ENCODE measurements around the gene GCSAM. TPM values are rescaled to one million over a fixed set of nuclear protein-coding genes. Genes with fewer than 3 reads are reported as not detected.

Gene GCSAM
- total RNA-seq, 2 experiments from 2014 or later: 14.5 to 14.6 TPM

DNA sequence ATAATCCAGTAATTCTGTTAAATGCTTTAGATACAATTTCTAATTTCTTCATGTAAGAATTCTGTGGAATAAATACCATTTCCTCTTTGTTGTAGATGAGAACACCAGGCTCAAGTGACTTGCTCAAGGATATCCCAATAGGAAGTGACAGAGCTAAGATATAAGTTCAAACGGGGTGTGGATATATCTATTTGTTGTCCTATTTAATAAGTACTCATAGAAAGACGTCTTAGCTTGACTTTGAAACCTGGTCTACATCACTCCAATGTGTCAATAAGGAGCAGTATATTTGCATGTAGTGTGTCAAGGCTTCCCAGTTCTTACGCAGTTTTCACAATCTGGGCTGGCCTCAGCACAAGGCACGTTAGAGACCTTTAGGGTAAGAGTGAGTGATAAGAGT, 4.7 kb upstream of the GCSAM start:
- Mint-ChIP-seq H3K36me3 (ENCODE audit: low read depth) (no peaks in the 10 kb centered on the region), H3K4me1 (ENCODE audit: low read depth) (peaks cover 60% of the 10 kb centered on the region), H3K27me3 (ENCODE audit: low read depth) (no peaks in the 10 kb centered on the region), H3K27ac (no peak overlapping the region), H3K4me3 (no peak overlapping the region), H3K9me3 (no peaks in the 10 kb centered on the region)
- no peak for DNase-seq
- CTCF ChIA-PET: interaction anchor here (0.5 to 4.3 kb wide), 24 partner anchors 12 to 465 kb away, joined by 3 to 31 read pairs (median 4); partner anchors contain the start of gene SLC9C1
- intact Hi-C loops (cut with micrococcal nuclease): loop anchor here (1.0 to 5.0 kb wide), 6 partner anchors 156 to 600 kb away; no protein-coding TSS in a partner anchor

GRCh38 chr3:112136959-112137693, 4.1 kb upstream of the GCSAM start:
- no peaks in the 10 kb centered on the region for H3K9me3 Mint-ChIP-seq
- H3K4me1 Mint-ChIP-seq (ENCODE audit: low read depth): peaks cover 64% of the 10 kb centered on the region
- CTCF ChIA-PET: interaction anchor here (0.6 to 4.3 kb wide), 26 partner anchors 9 to 423 kb away, joined by 3 to 31 read pairs (median 4); partner anchors contain the start of gene SLC9C1

GRCh38 chr3:112136046-112136445, 3.0 kb upstream of the GCSAM start:
- DNase-seq: no peak
- Mint-ChIP-seq H3K4me1 (ENCODE audit: low read depth) (peaks cover 66% of the 10 kb centered on the region), H3K27me3 (ENCODE audit: low read depth) (no peaks in the 10 kb centered on the region), H3K4me3 (no peak overlapping the region), H3K27ac (no peak overlapping the region), H3K9me3 (no peaks in the 10 kb centered on the region), H3K36me3 (ENCODE audit: low read depth) (no peaks in the 10 kb centered on the region)
- intact Hi-C loops (cut with micrococcal nuclease): loop anchor here (2.0 to 5.0 kb wide), 2 partner anchors 395 to 601 kb away; no protein-coding TSS in a partner anchor
- CTCF ChIA-PET: interaction anchor here (1.1 to 4.3 kb wide), 8 partner anchors 25 to 372 kb away, joined by 3 to 31 read pairs (median 4); partner anchors contain the start of gene SLC9C1

More at GRCh38 chr3:112136959-112137693, 4.1 kb upstream of the GCSAM start:
- Mint-ChIP-seq H3K36me3 (ENCODE audit: low read depth) (no peaks in the 10 kb centered on the region), H3K27ac (no peak overlapping the region), H3K27me3 (ENCODE audit: low read depth) (no peaks in the 10 kb centered on the region), H3K4me3 (no peak overlapping the region)
- intact Hi-C loops (cut with micrococcal nuclease): loop anchor here (1.0 to 5.0 kb wide), 6 partner anchors 156 to 600 kb away; no protein-coding TSS in a partner anchor
- DNase-seq: peak; percentile 81

GRCh38 chr3:112134335-112135124, 1.5 kb upstream of the GCSAM start:
- DNase-seq: peak; percentile 33
- H3K4me1 Mint-ChIP-seq (ENCODE audit: low read depth): peaks cover 74% of the 10 kb centered on the region
- no peaks in the 10 kb centered on the region for H3K27me3 Mint-ChIP-seq (ENCODE audit: low read depth)
- H3K4me3 Mint-ChIP-seq: no peak overlapping the region
- no peaks in the 10 kb centered on the region for H3K36me3 Mint-ChIP-seq (ENCODE audit: low read depth)
- CTCF ChIA-PET: interaction anchor here (1.3 kb wide), 1 partner anchor 187 kb away, joined by 4 read pairs; no protein-coding TSS in a partner anchor
- intact Hi-C loops (cut with micrococcal nuclease): loop anchor here (5.0 kb wide), 4 partner anchors 592 to 873 kb away; partner anchors contain the start of genes CD200R1 and CD96
- peak overlapping the region; percentile 42 for H3K27ac Mint-ChIP-seq
- H3K9me3 Mint-ChIP-seq: no peaks in the 10 kb centered on the region

- Mint-ChIP-seq H3K27me3 (ENCODE audit: low read depth) (no peaks in the 10 kb centered on the region), H3K36me3 (ENCODE audit: low read depth) (no peaks in the 10 kb centered on the region), H3K9me3 (no peaks in the 10 kb centered on the region), H3K4me1 (ENCODE audit: low read depth) (peaks cover 82% of the 10 kb centered on the region), H3K27ac (peak overlapping the region; percentile 90), H3K4me3 (peak overlapping the region; percentile 85)
- no peak for DNase-seq
- intact Hi-C loops (cut with micrococcal nuclease): loop anchor here (1.0 to 5.0 kb wide), 8 partner anchors 10 to 874 kb away; partner anchors contain the start of genes CD200R1 and CD96
- CTCF ChIA-PET: interaction anchor here (1.1 to 1.4 kb wide), 4 partner anchors 22 to 199 kb away, joined by 3 to 10 read pairs (median 4); partner anchors contain the start of gene CD200
Measured at GRCh38 chr3:112133626-112134334, 732 bp upstream of the GCSAM start.

- CTCF ChIA-PET: interaction anchor here (1.1 to 2.5 kb wide), 4 partner anchors 21 to 200 kb away, joined by 3 to 10 read pairs (median 6); partner anchors contain the start of genes CD200 and SLC9C1
- DNase-seq: no peak
- Mint-ChIP-seq H3K36me3 (ENCODE audit: low read depth) (no peaks in the 10 kb centered on the region), H3K27ac (peak overlapping the region; percentile 90), H3K27me3 (ENCODE audit: low read depth) (no peaks in the 10 kb centered on the region), H3K4me1 (ENCODE audit: low read depth) (peaks cover 89% of the 10 kb centered on the region), H3K4me3 (peak overlapping the region; percentile 85), H3K9me3 (no peaks in the 10 kb centered on the region)
- intact Hi-C loops (cut with micrococcal nuclease): loop anchor here (2.0 to 5.0 kb wide), 5 partner anchors 36 to 875 kb away; partner anchors contain the start of genes CD200R1 and CD96
Measured at GRCh38 chr3:112132554-112132953, 494 bp downstream of the GCSAM start.

DNA sequence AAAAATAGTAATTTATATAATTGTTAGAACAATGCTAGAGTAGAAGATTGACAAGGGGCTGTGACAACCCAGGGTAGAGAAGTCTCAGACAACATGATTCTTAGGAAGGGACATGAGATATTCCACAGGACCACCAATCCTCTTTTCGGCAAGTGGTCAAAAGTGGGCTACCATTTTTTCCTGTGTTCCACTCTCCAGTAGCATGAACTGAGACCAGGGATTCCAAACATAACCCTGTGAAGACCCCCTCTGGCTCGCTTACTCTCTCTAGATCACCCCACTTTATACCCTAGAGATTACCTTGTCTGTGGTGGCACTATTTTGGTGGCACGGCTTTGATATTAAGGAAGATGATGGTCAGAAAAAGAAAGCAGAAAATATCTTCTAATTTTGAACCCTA, 960 bp downstream of the GCSAM start:
- intact Hi-C loops (cut with micrococcal nuclease): loop anchor here (2.0 to 5.0 kb wide), 5 partner anchors 35 to 875 kb away; partner anchors contain the start of genes CD200R1 and CD96
- Mint-ChIP-seq H3K4me1 (ENCODE audit: low read depth) (peaks cover 89% of the 10 kb centered on the region), H3K36me3 (ENCODE audit: low read depth) (no peaks in the 10 kb centered on the region), H3K27ac (peak overlapping the region; percentile 90), H3K9me3 (no peaks in the 10 kb centered on the region), H3K27me3 (ENCODE audit: low read depth) (no peaks in the 10 kb centered on the region), H3K4me3 (peak overlapping the region; percentile 85)
- CTCF ChIA-PET: interaction anchor here (0.6 to 2.5 kb wide), 2 partner anchors 43 to 161 kb away, joined by 3 to 7 read pairs; partner anchors contain the start of gene SLC9C1
- no peak for DNase-seq

DNA sequence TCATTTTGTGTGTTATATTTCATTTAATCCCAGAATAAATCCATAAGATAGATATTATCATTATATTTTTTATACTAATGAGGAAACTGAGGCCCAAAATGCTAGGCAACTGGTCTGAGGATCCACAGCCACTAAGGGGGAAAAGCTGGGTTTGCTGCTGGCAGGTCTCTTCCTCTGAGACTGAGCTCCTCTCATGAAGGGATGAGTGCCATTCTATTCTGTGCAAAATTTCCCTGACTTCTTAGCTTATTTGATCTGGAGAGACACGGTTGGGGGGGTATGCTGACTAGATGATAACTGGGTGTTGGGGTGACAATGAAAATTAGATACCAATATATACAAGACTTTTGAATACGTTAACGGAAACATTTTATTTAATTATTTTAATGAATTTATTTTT, 1.9 kb downstream of the GCSAM start:
- H3K9me3 Mint-ChIP-seq: no peaks in the 10 kb centered on the region
- CTCF ChIA-PET: interaction anchor here (0.6 to 2.5 kb wide), 4 partner anchors 20 to 686 kb away, joined by 3 to 7 read pairs (median 4); partner anchors contain the start of gene SLC9C1
- no peaks in the 10 kb centered on the region for H3K36me3 Mint-ChIP-seq (ENCODE audit: low read depth)

GRCh38 chr3:112130638-112130993, 2.4 kb downstream of the GCSAM start:
- CTCF ChIA-PET: interaction anchor here (0.8 to 2.5 kb wide), 3 partner anchors 9 to 163 kb away, joined by 3 to 7 read pairs (median 5); partner anchors contain the start of gene SLC9C1
- no peaks in the 10 kb centered on the region for H3K9me3 Mint-ChIP-seq
- H3K27ac Mint-ChIP-seq: peak overlapping the region; percentile 76
- H3K36me3 Mint-ChIP-seq (ENCODE audit: low read depth): no peaks in the 10 kb centered on the region
- H3K27me3 Mint-ChIP-seq (ENCODE audit: low read depth): no peaks in the 10 kb centered on the region
- H3K4me1 Mint-ChIP-seq (ENCODE audit: low read depth): peaks cover 89% of the 10 kb centered on the region
- DNase-seq: no peak
- peak overlapping the region; percentile 0 for H3K4me3 Mint-ChIP-seq
- intact Hi-C loops (cut with micrococcal nuclease): loop anchor here (5.0 kb wide), 3 partner anchors 588 to 877 kb away; partner anchors contain the start of genes CD200R1 and CD96

More for the DNA sequence above, 1.9 kb downstream of the GCSAM start:
- Mint-ChIP-seq H3K27me3 (ENCODE audit: low read depth) (no peaks in the 10 kb centered on the region), H3K27ac (peak overlapping the region; percentile 11), H3K4me1 (ENCODE audit: low read depth) (peaks cover 91% of the 10 kb centered on the region), H3K4me3 (peak overlapping the region; percentile 25)
- intact Hi-C loops (cut with micrococcal nuclease): loop anchor here (5.0 kb wide), 3 partner anchors 589 to 876 kb away; partner anchors contain the start of genes CD200R1 and CD96
- DNase-seq: no peak

DNA sequence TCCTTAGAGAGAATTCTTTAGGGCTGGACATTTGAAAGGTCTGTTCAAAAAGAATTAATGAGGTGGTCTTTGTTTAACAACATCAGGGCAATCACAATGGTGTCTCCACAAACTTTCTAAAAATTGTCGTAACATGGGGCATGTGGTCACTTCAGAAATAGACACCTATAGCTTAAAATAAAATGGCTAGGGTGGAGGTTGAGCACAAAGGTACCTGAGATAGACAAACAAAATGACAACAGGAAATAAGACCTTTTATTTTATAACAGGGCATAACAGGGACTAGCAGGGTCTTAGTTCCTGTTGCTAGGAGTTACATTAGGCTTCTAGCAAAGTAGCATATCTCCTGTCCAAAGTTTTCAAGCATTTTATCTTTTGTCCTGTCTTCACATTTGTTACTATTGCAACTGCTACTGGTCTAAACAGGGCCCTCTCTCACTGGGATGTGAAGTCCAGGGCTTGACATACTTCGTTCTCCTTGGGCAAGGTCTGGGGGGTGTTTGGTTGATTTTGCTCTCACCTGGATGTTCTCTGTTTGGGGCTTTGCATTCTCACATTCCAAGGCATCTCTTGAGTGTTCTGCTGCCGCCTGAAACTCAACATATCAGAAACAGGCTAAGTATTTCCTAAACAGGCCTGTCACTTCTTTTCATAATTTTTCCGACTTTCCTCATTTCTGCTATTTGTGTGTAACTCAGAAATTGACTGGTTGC, 3.0 kb downstream of the GCSAM start:
- Mint-ChIP-seq H3K4me1 (ENCODE audit: low read depth) (peaks cover 84% of the 10 kb centered on the region), H3K27me3 (ENCODE audit: low read depth) (no peaks in the 10 kb centered on the region), H3K9me3 (no peaks in the 10 kb centered on the region), H3K36me3 (ENCODE audit: low read depth) (peaks cover 3% of the 10 kb centered on the region), H3K27ac (peak overlapping the region; percentile 76), H3K4me3 (peak overlapping the region; percentile 0)
- CTCF ChIA-PET: interaction anchor here (0.8 to 2.5 kb wide), 4 partner anchors 9 to 163 kb away, joined by 3 to 7 read pairs (median 5); partner anchors contain the start of gene SLC9C1
- intact Hi-C loops (cut with micrococcal nuclease): loop anchor here (1.0 to 5.0 kb wide), 7 partner anchors 13 to 877 kb away; partner anchors contain the start of genes CD200R1, CD96 and SLC35A5
- no peak for DNase-seq
